NCI-H1092 treated with DMSO at 0.1 percent for 48 hours (cell line): ENCODE results near the gene HAUS7.

Experiments used
- DNase-seq: peaks from one replicate; lab custom pipeline; 2025; lab: John Stamatoyannopoulos, UW

The HAUS7 gene

GRCh38 chrX:153499341-153499740 is 29.0 kb upstream of the HAUS7 start:
- DNase-seq, result no peak

- no peak for DNase-seq
Observed at GRCh38 chrX:153498453-153498852, 28.1 kb upstream of the HAUS7 start.

GRCh38 chrX:153496590-153496959 is 26.2 kb upstream of the HAUS7 start:
- no peak for DNase-seq

GRCh38 chrX:153495903-153496589 is 25.7 kb upstream of the HAUS7 start:
- no peak for DNase-seq

- DNase-seq, result no peak
Observed at GRCh38 chrX:153495362-153495751, 25.0 kb upstream of the HAUS7 start.

GRCh38 chrX:153494541-153495361 is 24.4 kb upstream of the HAUS7 start, which contains the start of gene BGN:
Gene BGN, plus strand, starts transcription at chrX:153494980. Its CDS starts 9,652 bp downstream, at chrX:153504632.
- peak; percentile 51 for DNase-seq

DNA sequence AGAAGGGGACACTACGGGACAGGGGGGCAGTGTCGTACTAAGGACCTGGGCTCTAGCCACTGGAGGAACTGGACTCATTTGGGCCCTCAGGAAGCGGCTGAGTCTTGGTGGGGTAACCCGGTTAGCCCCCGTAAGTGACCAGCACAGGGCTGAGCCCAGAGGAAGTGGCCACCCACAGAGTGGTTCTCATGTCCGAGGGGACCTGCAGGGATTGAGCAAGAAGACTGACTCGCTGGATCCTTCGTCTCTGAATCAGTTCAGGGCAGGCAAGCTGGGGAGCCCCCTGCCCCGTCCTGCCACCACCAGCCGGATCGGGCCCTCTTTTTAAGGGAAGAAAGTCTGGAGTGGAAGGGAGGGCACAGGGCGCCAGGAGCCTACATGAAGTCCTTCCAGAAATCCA is 23.7 kb upstream of the HAUS7 start:
- no peak for DNase-seq

GRCh38 chrX:153493085-153493484 is 22.7 kb upstream of the HAUS7 start:
- DNase-seq, result no peak

DNA sequence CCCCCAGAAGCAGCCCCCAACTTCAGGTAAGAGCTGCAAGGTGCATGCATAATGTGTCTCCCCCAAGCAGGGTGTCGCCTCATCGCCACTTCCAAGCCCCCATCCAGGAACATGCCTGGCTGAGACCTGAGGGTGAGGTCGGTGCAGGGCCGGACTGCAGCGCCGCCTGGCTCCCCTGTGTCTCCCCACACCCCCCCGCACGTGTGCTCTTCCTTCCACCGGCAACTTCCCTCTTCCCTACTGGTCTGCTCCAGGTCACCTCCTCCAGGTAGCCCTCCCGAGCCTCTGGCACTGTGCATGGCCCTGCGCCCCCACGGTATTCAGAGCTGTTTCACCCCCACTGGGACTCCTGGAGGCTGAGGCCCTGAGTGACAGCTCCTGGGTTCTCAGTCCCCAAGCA is 22.2 kb upstream of the HAUS7 start:
- no peak for DNase-seq

DNA sequence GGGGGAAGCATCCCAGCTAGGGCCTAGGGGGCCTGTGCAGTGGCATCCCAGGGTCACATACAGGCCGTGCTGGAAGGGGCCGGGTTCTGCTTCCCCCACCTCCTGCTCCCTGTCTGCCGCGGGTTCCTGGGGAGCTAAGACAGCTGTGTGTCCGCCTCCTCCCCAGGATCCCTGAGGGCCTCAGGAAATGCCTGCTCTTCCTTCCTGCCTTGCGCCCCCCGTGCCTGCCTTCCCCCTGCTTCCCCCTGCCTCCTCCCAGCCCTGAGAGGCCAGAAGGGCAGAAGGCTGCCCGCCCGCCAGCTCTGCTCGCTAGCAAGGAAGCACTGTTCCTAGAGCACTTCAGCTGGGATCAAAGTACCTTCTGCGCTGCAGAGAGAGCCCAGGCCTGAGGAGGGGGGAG is 21.5 kb upstream of the HAUS7 start:
- no peak for DNase-seq

GRCh38 chrX:153491351-153491914 is 21.1 kb upstream of the HAUS7 start:
- no peak for DNase-seq

- DNase-seq, result no peak
Observed at GRCh38 chrX:153490217-153490930, 20.0 kb upstream of the HAUS7 start.

DNA sequence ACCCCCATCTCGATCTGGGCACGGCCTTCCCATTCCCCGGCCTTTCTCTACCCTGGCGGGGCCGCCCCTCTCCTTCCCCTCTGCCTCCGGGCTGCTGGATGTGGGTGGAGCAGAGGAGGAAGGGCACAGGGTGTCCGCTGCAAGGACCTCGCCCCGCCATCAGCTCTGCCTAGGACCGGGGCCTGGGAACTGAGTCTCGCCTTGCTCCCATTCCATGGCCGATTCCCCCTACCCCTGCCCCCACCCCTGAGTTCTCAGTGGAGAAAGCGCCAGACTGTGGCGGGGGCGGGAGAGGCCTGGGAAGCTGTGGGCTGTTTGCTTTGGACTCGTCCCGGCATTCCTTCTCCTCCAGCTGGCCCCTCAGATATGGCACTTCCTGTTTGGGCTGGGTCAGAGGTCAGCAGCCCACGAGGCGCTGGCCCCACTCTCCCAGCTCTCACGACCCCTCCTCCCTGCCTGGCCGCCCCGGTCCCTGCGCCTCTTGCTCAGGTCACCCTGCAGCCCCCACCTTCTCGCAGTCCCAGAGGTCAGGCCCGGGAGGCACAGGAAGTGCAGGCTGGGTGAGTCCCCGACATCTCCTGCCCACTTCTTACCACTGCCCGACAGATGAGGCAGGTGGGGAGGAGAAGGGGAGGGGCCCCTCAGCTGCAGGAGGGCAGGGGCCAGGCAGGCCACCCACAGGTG is 18.0 kb upstream of the HAUS7 start:
- DNase-seq, result no peak

- no peak for DNase-seq
Observed at GRCh38 chrX:153487590-153488071, 17.3 kb upstream of the HAUS7 start.

DNA sequence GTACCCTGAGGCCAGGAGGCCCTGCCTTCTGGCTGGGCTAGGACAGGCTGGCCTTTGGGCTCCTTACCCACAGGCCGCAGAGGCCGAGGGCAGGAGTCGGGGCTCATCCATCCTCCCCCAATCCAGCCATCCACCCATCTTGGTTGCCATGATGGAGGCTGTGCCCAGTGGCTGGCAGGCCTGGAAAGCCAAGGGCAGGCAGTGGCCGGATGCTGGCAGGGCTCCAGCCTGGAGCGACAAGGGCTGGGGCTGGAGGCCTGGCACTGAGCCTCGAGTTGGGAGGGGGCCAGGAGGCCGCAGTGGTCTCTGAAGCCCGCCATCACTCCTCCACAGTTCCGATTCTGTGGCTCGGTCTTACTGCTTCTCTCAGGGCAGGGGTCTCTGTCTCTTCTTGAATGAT is 15.8 kb upstream of the HAUS7 start:
- DNase-seq, result peak; percentile 20

DNA sequence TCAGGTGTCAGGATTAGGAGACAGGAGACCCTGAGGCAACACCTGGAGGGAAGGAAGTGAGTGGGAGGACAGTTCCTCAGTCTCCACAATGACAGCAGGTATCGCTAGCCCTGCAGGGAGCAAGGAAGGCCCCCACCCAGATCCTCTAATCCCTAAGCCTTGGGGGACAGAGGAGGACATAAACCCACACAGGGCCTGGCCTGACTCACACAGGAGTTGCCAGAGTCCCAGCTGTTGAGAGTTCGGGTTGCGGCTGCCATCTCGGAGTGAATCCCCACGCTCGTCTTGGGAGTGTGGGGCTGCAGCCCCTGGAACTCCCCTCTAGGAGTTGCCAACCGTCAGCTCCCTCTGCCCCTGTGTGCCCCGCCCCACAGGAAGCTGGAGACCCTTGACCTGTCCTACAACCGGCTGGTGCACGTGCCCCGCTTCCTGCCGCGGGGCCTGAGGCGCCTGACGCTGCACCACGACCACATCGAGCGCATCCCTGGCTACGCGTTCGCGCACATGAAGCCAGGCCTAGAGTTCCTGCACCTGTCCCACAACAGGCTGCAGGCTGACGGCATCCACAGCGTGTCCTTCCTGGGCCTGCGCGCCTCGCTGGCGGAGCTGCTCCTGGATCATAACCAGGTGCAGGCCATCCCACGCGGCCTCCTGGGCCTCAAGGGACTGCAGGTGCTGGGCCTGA is 15.2 kb upstream of the HAUS7 start:
- no peak for DNase-seq

DNA sequence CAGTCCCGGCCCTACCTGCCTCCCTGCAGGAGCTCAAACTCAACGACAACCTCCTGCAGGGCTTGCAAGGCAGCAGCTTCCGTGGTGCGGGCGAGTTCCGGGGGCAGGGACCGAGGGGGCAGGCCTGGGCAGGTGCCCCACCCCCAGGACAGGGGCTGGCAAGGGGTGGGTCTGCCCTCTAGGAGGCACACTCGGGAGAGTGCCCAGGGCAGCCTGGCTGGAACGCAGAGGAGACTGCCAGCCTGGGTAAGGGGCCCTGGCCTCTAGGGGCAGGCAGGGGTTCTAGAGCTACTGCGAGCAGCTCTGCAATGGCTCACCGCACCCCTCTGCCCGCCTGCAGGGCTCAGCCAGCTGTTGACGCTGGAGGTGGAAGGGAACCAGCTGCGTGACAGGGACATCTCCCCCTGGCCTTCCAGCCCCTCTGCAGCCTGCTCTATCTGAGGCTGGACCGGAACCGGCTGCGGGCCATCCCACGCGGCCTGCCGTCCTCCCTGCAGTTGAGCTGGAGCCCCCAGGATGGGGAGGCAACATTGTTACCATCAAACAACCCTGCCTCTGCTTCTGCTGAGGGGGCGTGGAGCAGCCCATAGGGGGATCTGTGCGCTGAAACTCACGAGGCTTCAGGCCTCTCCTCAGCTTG is 12.1 kb upstream of the HAUS7 start:
- DNase-seq, result no peak

GRCh38 chrX:153481043-153481442 is 10.7 kb upstream of the HAUS7 start:
- DNase-seq, result no peak

DNA sequence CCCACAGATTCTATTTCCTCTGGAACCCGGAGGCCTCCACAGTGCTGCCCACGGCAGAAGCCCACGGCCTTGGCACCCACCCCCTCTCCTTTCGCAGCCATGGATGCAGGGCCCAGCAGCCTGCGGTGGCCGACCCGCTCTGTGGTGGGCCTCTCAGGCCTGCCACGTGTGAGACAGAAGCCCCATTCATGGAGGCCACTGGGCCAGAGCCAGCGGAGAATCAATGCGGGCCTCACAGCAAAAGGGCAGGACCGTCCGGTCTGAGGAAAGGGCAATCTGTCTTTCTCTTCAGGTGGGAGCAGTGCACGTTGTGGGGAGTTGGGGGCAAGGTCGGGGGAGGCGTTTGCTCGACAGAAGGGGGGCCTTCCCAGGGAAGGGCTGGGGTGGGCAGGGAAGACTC is 8.4 kb upstream of the HAUS7 start:
- DNase-seq, result no peak

- no peak for DNase-seq
Observed at GRCh38 chrX:153477901-153478300, 7.5 kb upstream of the HAUS7 start.

- DNase-seq, result no peak
Observed at GRCh38 chrX:153477364-153477857, 7.0 kb upstream of the HAUS7 start.
